ENCODE results near the gene KRTAP17-1. TPM values are rescaled to one million over a fixed set of nuclear protein-coding genes. Genes with fewer than 3 reads are reported as not detected.

The KRTAP17-1 gene
- total and polyA plus RNA-seq, 12 donors = not detected

DNA sequence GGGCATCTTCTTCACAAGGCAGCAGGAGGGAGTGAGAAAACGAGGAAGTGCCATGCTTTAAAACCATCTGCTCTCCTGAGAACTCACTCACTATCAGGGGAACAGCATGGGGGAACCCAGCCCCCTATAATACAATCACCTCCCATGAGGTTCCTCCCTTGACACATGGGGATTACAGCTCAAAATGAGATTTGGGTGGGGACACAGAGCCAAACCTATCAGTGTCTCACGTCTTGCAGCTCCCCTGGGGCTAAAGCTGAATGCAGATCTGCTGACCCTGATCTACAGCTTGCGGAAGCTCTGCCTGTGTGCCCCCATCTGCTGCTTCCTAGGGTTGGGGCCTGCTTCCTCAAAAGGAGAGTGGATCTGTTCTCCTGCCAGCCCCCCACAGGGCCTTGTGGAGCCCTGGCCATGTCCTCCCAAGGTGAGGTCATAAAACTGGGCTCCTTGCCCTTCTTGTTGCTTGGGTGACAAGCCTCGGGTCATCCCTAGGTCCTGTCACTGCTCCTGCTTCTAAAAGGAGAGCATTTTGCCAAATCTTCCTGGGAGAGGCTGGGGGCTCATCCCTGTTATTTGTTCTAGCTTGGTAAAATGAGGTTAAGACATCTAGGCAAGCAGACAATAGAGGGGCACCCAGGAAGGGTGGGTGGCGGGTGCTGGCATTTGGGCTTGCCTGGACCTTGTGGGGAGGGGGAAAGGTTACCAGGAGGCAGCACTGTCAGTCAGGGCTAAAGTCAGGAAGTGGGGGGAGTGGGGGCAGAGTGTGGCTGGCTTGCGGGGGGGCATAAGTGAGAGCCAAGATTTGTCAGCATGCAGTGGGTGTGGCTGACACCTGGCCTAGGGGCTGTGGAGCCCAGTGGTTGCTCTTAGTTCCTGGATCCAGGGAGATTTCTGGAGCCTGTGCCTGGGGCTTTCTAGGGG, 19.1 kb upstream of the KRTAP17-1 start:
- Histone ChIP-seq H3K4me3 (no peak overlapping the region), H3K9me3 (no peaks in the 10 kb centered on the region), H3K27ac (no peak overlapping the region), H3K4me1 (peaks cover 0 to 9% (median 0%) of the 10 kb centered on the region in 9 donors), H3K36me3 (no peaks in the 10 kb centered on the region), H3K27me3 (peaks cover 0 to 41% (median 0%) of the 10 kb centered on the region in 7 donors)
- DNase-seq (no peak), ATAC-seq (no peak)
- intact Hi-C loops (cut with DNase I) = no loop called here
- TF ChIP-seq, protein P1, sequence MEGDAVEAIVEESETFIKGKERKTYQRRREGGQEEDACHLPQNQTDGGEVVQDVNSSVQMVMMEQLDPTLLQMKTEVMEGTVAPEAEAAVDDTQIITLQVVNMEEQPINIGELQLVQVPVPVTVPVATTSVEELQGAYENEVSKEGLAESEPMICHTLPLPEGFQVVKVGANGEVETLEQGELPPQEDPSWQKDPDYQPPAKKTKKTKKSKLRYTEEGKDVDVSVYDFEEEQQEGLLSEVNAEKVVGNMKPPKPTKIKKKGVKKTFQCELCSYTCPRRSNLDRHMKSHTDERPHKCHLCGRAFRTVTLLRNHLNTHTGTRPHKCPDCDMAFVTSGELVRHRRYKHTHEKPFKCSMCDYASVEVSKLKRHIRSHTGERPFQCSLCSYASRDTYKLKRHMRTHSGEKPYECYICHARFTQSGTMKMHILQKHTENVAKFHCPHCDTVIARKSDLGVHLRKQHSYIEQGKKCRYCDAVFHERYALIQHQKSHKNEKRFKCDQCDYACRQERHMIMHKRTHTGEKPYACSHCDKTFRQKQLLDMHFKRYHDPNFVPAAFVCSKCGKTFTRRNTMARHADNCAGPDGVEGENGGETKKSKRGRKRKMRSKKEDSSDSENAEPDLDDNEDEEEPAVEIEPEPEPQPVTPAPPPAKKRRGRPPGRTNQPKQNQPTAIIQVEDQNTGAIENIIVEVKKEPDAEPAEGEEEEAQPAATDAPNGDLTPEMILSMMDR (IDR thresholded peaks at IDR 0.05) = no peak
- 62 to 63% methylated on average over 6 of the region's 6 CpGs for WGBS, 2 donors

DNA sequence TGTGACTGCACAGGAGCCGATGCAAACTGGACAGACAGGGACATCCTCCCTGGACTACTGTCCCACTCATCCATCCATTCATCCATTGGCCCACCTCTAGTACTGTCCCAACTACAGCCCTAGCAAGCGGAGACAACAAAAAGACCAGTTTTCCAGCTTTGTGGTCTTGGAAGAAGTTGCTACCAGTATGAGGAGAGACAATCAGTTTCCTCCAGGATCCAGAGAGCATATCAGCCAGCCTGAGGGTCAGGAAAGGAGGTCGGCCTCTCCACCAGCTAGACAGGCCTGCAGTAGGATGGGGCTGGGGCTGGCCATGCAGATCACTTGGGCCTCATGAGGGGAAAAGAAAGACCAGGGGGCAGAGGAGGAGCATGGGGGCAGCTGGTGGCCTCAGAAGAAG, 18.3 kb upstream of the KRTAP17-1 start:
- H3K36me3 ChIP-seq = no peaks in the 10 kb centered on the region
- intact Hi-C loops (cut with DNase I) = no loop called here
- H3K9me3 ChIP-seq = no peaks in the 10 kb centered on the region
- ATAC-seq (no peak), DNase-seq (no peak)
- no peak overlapping the region for H3K4me3 ChIP-seq
- 88 to 92% methylated on average over 3 of the region's 3 CpGs for WGBS, 2 donors
- H3K27ac ChIP-seq = no peak overlapping the region
- TF ChIP-seq, protein P1 (IDR thresholded peaks at IDR 0.05) = no peak
- H3K27me3 ChIP-seq = peaks cover 0 to 40% (median 0%) of the 10 kb centered on the region in 7 donors
- peaks cover 0 to 1% (median 0%) of the 10 kb centered on the region in 9 donors for H3K4me1 ChIP-seq

DNA sequence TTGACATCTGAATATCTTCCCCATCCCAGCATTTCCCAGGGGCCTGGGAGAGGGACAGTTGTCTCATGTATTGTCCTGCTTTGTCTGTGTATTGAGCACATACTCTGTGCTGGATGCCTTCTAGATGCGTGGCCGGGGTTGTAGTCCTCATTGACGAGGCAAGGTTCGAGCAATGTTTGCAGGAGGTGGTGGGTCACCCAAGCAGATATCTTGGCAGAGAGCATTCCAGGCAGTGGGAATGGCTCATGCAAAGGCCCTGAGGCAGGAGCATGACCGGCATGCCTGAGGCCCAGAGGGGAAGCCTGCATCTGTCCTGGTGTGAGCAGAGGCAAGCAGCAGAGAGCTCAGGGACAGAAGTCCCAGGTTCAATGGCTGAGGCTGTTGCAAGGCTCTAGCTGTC, 17.6 kb upstream of the KRTAP17-1 start:
- no peaks in the 10 kb centered on the region for H3K4me1 ChIP-seq
- 94 to 96% methylated on average over 5 of the region's 5 CpGs for WGBS, 2 donors
- no peak overlapping the region for H3K4me3 ChIP-seq
- H3K36me3 ChIP-seq = no peaks in the 10 kb centered on the region
- TF ChIP-seq, protein P1 (IDR thresholded peaks at IDR 0.05) = no peak
- intact Hi-C loops (cut with DNase I) = no loop called here
- no peak for ATAC-seq
- no peak overlapping the region for H3K27ac ChIP-seq
- peaks cover 0 to 40% (median 0%) of the 10 kb centered on the region in 7 donors for H3K27me3 ChIP-seq
- DNase-seq = no peak
- no peaks in the 10 kb centered on the region for H3K9me3 ChIP-seq

DNA sequence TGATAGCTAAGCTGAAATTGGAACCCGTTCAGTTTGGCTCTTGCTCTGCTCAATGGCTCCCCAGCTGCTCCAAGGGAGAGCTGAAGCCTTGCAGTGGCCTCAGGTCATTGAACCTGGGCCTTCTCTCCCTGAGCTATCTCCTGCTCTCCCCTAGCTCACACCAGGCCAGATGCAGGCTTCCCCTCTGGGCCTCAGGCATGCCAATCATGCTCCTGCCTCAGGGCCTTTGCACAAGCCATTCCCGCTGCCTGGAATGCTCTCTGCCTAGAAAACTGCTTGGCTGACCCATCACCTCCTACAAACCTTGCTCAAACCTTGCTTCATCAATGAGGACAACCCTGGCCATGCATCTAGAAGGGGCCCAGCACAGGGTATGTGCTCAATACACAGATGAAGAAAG, 16.7 kb upstream of the KRTAP17-1 start:
- intact Hi-C loops (cut with DNase I) = no loop called here
- Histone ChIP-seq H3K36me3 (no peaks in the 10 kb centered on the region), H3K9me3 (no peaks in the 10 kb centered on the region), H3K27ac (no peak overlapping the region), H3K27me3 (peaks cover 0 to 38% (median 0%) of the 10 kb centered on the region in 7 donors), H3K4me3 (no peak overlapping the region), H3K4me1 (no peaks in the 10 kb centered on the region)
- TF ChIP-seq, protein P1 (IDR thresholded peaks at IDR 0.05) = no peak
- DNase-seq = no peak
- WGBS, 2 donors = 69 to 71% methylated on average over 2 of the region's 2 CpGs
- ATAC-seq = no peak

Measured in heart right ventricle (tissue), 16 donors.